H1 (cell line): ENCODE measurements around the gene DXO. TPM values are rescaled to one million over a fixed set of nuclear protein-coding genes. Genes with fewer than 3 reads are reported as not detected.

ENCODE experiments used
- CTCF ChIA-PET: fragments of 300-600 bp; sonication (Branson Sonifier 250); formaldehyde crosslinking; loops from one replicate; lab custom pipeline; 2021; ENCODE audit not compliant: partially characterized antibody; lab: Charles Lee
- POLR2A ChIA-PET: fragments of 300-600 bp; sonication (Branson Sonifier 250); formaldehyde crosslinking; loops from one replicate; lab custom pipeline; 2021; ENCODE audit warnings: inconsistent platforms; ENCODE audit not compliant: partially characterized antibody; lab: Charles Lee
- DNase-seq, 2 experiments: peaks; one replicate each; pipeline versions ENCODE4 v3.0.0 to v3.0.0-alpha.2; 2010 to 2022; ENCODE audit warnings: low spot score in 2 of 2, low read depth in 1 of 2, mixed read lengths in 1 of 2
- FAIRE-seq: peaks from 2 replicates; lab custom pipeline; 2011; peaks lifted over from hg19 to GRCh38; lab: Jason Lieb, UNC
- H2AFZ ChIP-seq: 2 replicates; pipeline ENCODE4 v1.8.1; 2012; ENCODE audit warnings: low read length, inconsistent platforms
- H2AK5ac ChIP-seq: 2 replicates; pipeline ENCODE4 v1.6.1; 2013; ENCODE audit warnings: low read depth, low read length
- H2BK120ac ChIP-seq: replicated peaks from 2 replicates; pipeline ENCODE3; 2013; ENCODE audit warnings: low read depth, low read length, inconsistent platforms
- H2BK12ac ChIP-seq: 2 replicates; pipeline ENCODE4 v1.6.1; 2013; ENCODE audit warnings: low read depth, low read length
- H2BK15ac ChIP-seq: 2 replicates; pipeline ENCODE4 v1.6.1; 2013; ENCODE audit warnings: low read length
- H2BK20ac ChIP-seq: 2 replicates; pipeline ENCODE4 v1.6.1; 2013; ENCODE audit warnings: low read length
- H2BK5ac ChIP-seq: 2 replicates; pipeline ENCODE4 v1.6.1; 2013; ENCODE audit warnings: low read depth, low read length
- H3K14ac ChIP-seq: 2 replicates; pipeline ENCODE4 v1.6.1; 2013; ENCODE audit warnings: inconsistent platforms; ENCODE audit not compliant: insufficient read length
- H3K18ac ChIP-seq: 2 replicates; pipeline ENCODE4 v1.6.1; 2013; ENCODE audit warnings: low read length; ENCODE audit errors: extremely low read depth
- H3K23ac ChIP-seq: 2 replicates; pipeline ENCODE4 v1.6.1; 2013; ENCODE audit warnings: inconsistent platforms; ENCODE audit not compliant: insufficient read length
- H3K23me2 ChIP-seq: 2 replicates; pipeline ENCODE4 v1.6.1; 2013; ENCODE audit warnings: low read depth, low read length
- H3K27ac ChIP-seq: 2 replicates; pipeline ENCODE4 v1.6.1; 2011; ENCODE audit warnings: low read depth, low read length, inconsistent platforms
- H3K27me3 ChIP-seq, 4 experiments: replicated peaks in 1 of 4; 1 replicate in 1 of 4; 2 replicates in 3 of 4; pipeline versions ENCODE4 v1.6.1 to v1.8.1; 2011 to 2013; ENCODE audit warnings: low read length in 3 of 4, mild to moderate bottlenecking in 3 of 4, inconsistent platforms in 2 of 4, mixed read lengths in 2 of 4, moderate library complexity in 1 of 4; ENCODE audit not compliant: control insufficient read depth in 3 of 4, insufficient read depth in 3 of 4; ENCODE audit errors: extremely low read depth in 1 of 4
- H3K36me3 ChIP-seq, 4 experiments: 2 replicates each; pipeline versions ENCODE4 v1.6.1 to v1.8.1; 2011 to 2013; ENCODE audit warnings: mild to moderate bottlenecking in 4 of 4, low read length in 3 of 4, moderate library complexity in 2 of 4, control low read depth in 1 of 4, inconsistent platforms in 1 of 4; ENCODE audit not compliant: insufficient read depth in 4 of 4, control insufficient read depth in 2 of 4
- H3K4ac ChIP-seq: replicated peaks from 2 replicates; pipeline ENCODE3; 2013; ENCODE audit warnings: low read length, low read depth, mixed read lengths, inconsistent platforms; ENCODE audit not compliant: insufficient read length
- H3K4me1 ChIP-seq, 4 experiments: replicated peaks in 1 of 4; 1 replicate in 1 of 4; 2 replicates in 3 of 4; pipeline versions ENCODE4 v1.6.1 to v1.8.1; 2011 to 2013; ENCODE audit warnings: low read length in 3 of 4, inconsistent platforms in 2 of 4, mixed read lengths in 1 of 4; ENCODE audit not compliant: insufficient read depth in 4 of 4, control insufficient read depth in 3 of 4
- H3K4me2 ChIP-seq, 2 experiments: 2 replicates each; pipeline versions ENCODE4 v1.6.1 to v1.8.1; 2011 to 2013; ENCODE audit warnings: low read depth in 2 of 2, low read length in 2 of 2, control low read depth in 1 of 2, inconsistent platforms in 1 of 2, mild to moderate bottlenecking in 1 of 2; ENCODE audit not compliant: insufficient read depth in 1 of 2
- H3K4me3 ChIP-seq, 4 experiments: fragments of 200-600, 300-600 bp in 1 of 4; sonication (generic), shearing (Covaris generic), sonication (Bioruptor Twin) in 1 of 4; 2 replicates each; pipeline versions ENCODE4 v1.5.1 to v1.8.1; 2011 to 2016; ENCODE audit warnings: low read length in 4 of 4, low read depth in 3 of 4, control low read depth in 2 of 4, inconsistent platforms in 2 of 4, mild to moderate bottlenecking in 2 of 4, mixed read lengths in 1 of 4, moderate library complexity in 1 of 4; ENCODE audit not compliant: insufficient read depth in 2 of 4; ENCODE audit errors: extremely low read depth in 1 of 4
- H3K56ac ChIP-seq: replicated peaks from 2 replicates; pipeline ENCODE3; 2013; ENCODE audit warnings: low read depth, mild to moderate bottlenecking, mixed read lengths, low read length, inconsistent platforms; ENCODE audit not compliant: insufficient read length
- H3K79me1 ChIP-seq: 2 replicates; pipeline ENCODE4 v1.6.1; 2013; ENCODE audit warnings: low read depth, low read length, control low read depth
- H3K79me2 ChIP-seq, 2 experiments: 2 replicates each; pipeline versions ENCODE4 v1.6.1 to v1.8.1; 2012 to 2013; ENCODE audit warnings: low read length in 2 of 2, mild to moderate bottlenecking in 2 of 2, inconsistent platforms in 1 of 2; ENCODE audit not compliant: insufficient read depth in 2 of 2, control insufficient read depth in 1 of 2
- H3K9ac ChIP-seq, 4 experiments: replicated peaks in 1 of 4; 1 replicate in 1 of 4; 2 replicates in 3 of 4; pipeline versions ENCODE4 v1.6.1 to v1.8.1; 2011 to 2013; ENCODE audit warnings: low read depth in 3 of 4, low read length in 3 of 4, control low read depth in 2 of 4, mild to moderate bottlenecking in 2 of 4, moderate library complexity in 2 of 4, inconsistent platforms in 1 of 4; ENCODE audit errors: extremely low read depth in 1 of 4
- H3K9me3 ChIP-seq, 2 experiments: 2 replicates each; pipeline versions ENCODE4 v1.6.1 to v1.8.1; 2012 to 2013; ENCODE audit warnings: mild to moderate bottlenecking in 2 of 2, moderate library complexity in 2 of 2, control low read depth in 1 of 2, inconsistent platforms in 1 of 2, low read depth in 1 of 2, low read length in 1 of 2, mixed read lengths in 1 of 2; ENCODE audit not compliant: insufficient read depth in 2 of 2
- H4K20me1 ChIP-seq, 2 experiments: replicated peaks in 1 of 2; 2 replicates each; pipeline versions ENCODE3 to v1.8.1; 2011 to 2013; ENCODE audit warnings: inconsistent platforms in 2 of 2, low read length in 2 of 2, mild to moderate bottlenecking in 1 of 2; ENCODE audit not compliant: insufficient read depth in 2 of 2, control insufficient read depth in 1 of 2
- H4K5ac ChIP-seq: 2 replicates; pipeline ENCODE4 v1.6.1; 2013; ENCODE audit warnings: low read length, low read depth, mixed read lengths, inconsistent platforms; ENCODE audit not compliant: insufficient read length
- H4K8ac ChIP-seq: 2 replicates; pipeline ENCODE4 v1.8.0; 2013; ENCODE audit warnings: mild to moderate bottlenecking, moderate library complexity, low read length, inconsistent platforms; ENCODE audit not compliant: insufficient read depth; ENCODE audit errors: extremely low read depth
- H4K91ac ChIP-seq: replicated peaks from 2 replicates; pipeline ENCODE3; 2013; ENCODE audit warnings: low read length, mixed read lengths, inconsistent platforms; ENCODE audit not compliant: insufficient read length
- CHD7 ChIP-seq: fragments of 300-600 bp; sonication (generic); IDR thresholded peaks from 2 replicates; pipeline ENCODE4 v1.7.1; 2012; ENCODE audit warnings: low read length, moderate library complexity, mild to moderate bottlenecking, inconsistent platforms; ENCODE audit not compliant: insufficient replicate concordance
- WGBS, 2 experiments: shearing (Covaris generic) in 1 of 2; methylation state at CpG; one replicate each; pipeline versions ENCODE4 v1.1.6 to v1.1.7; 2013 to 2015; ENCODE audit warnings: low lambda C conversion rate in 2 of 2, mixed read lengths in 2 of 2, inconsistent platforms in 1 of 2, low coverage in 1 of 2, missing lambda C conversion rate in 1 of 2; ENCODE audit not compliant: insufficient replicate concordance in 2 of 2, insufficient coverage in 1 of 2, insufficient read length in 1 of 2; ENCODE audit errors: extremely low coverage in 1 of 2, missing lambda C conversion rate in 1 of 2; 5-methylcytosine and 5-hydroxymethylcytosine counted together
- polyA plus RNA-seq, 7 experiments: library from polyadenylated mRNA; depleted of rRNA in 3 of 7; stranded (reverse) in 5 of 7; unstranded in 2 of 7; fragments of >200 nt in 5 of 7; fragments of 200-250 nt in 2 of 7; gene quantifications; 1 replicate in 5 of 7; 2 replicates in 1 of 7; 4 replicates in 1 of 7; pipeline versions ENCODE4 v1.2.1 to v1.2.3, GENCODE V29; 2011 to 2013; ENCODE audit warnings: missing spikeins in 2 of 7, mixed read lengths in 2 of 7
- total RNA-seq: library from RNA; stranded (reverse); fragmentation: NEBNext Ultra II Directional; extraction: Animal tissue kit (Norgen Biotek cat#: 25700); gene quantifications from 2 replicates; pipeline ENCODE4 v1.2.1, GENCODE V29; 2021

Gene DXO
- total and polyA plus RNA-seq, 2 of the 8 experiments (the other 6 are each of a cell fraction or from before 2014, with no cell fraction given): 14.7 to 23.9 TPM

DNA sequence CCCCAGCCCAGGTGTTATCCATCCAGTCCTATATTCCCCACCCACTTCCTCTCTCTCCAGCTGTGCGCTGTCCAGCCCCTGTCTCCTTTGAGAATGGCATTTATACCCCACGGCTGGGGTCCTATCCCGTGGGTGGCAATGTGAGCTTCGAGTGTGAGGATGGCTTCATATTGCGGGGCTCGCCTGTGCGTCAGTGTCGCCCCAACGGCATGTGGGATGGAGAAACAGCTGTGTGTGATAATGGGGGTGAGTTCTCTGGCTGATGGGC, 43.3 kb downstream of the DXO start:
- ChIA-PET CTCF (interaction anchor here (2.3 kb wide), 1 partner anchor 23 kb away, joined by 17 read pairs; no protein-coding TSS in a partner anchor), POLR2A (interaction anchor here (0.7 to 1.7 kb wide), 3 partner anchors 11 to 22 kb away, joined by 3 to 6 read pairs (median 4); partner anchors contain the start of gene CFB)
- Histone ChIP-seq H3K27ac (no peak overlapping the region), H3K56ac (no peak overlapping the region), H3K79me1 (no peaks in the 10 kb centered on the region), H3K4me2 (no peak overlapping the region), H2AFZ (no peak overlapping the region), H3K9ac (no peak overlapping the region), H3K79me2 (no peaks in the 10 kb centered on the region), H3K27me3 (no peaks in the 10 kb centered on the region), H3K36me3 (no peaks in the 10 kb centered on the region), H3K4me3 (no peak overlapping the region), H2BK15ac (no peak overlapping the region), H3K4me1 (no peaks in the 10 kb centered on the region), H4K8ac (no peak overlapping the region), H4K91ac (no peak overlapping the region), H3K14ac (no peak overlapping the region), H3K9me3 (peaks cover 4% of the 10 kb centered on the region in 2 experiments; a peak in 1 of 4 replicates), H3K23ac (no peak overlapping the region), H3K4ac (no peak overlapping the region), H3K23me2 (no peaks in the 10 kb centered on the region), H3K18ac (no peak overlapping the region), H4K20me1 (no peaks in the 10 kb centered on the region), H2BK120ac (no peak overlapping the region), H2BK5ac (no peak overlapping the region), H2AK5ac (no peak overlapping the region), H4K5ac (no peak overlapping the region), H2BK12ac (no peak overlapping the region), H2BK20ac (no peak overlapping the region)
- 89% methylated on average over 9 of the region's 9 CpGs; no CpG with 5 or more reads in 1 of the 2 experiments for WGBS, 2 experiments
- no peak for DNase-seq
- no peak for FAIRE-seq
- TF ChIP-seq CHD7: no peak
